DND-41 (cell line): ENCODE data around the gene SLC6A18.

ENCODE experiments used
- EZH2 ChIP-seq: IDR thresholded peaks from 3 replicates; pipeline ENCODE4 v1.6.1; 2012; ENCODE audit warnings: borderline replicate concordance, low read depth, mild to moderate bottlenecking, moderate library complexity, low read length, inconsistent platforms; ENCODE audit not compliant: severe bottlenecking
- TF ChIP-seq, protein P1 (sequence below): IDR thresholded peaks from 2 replicates; pipeline ENCODE4 v1.5.1; 2012; ENCODE audit warnings: borderline replicate concordance, low read length, moderate library complexity, mild to moderate bottlenecking; ENCODE audit not compliant: poor library complexity, severe bottlenecking; ENCODE audit errors: extremely low read depth

DNA sequence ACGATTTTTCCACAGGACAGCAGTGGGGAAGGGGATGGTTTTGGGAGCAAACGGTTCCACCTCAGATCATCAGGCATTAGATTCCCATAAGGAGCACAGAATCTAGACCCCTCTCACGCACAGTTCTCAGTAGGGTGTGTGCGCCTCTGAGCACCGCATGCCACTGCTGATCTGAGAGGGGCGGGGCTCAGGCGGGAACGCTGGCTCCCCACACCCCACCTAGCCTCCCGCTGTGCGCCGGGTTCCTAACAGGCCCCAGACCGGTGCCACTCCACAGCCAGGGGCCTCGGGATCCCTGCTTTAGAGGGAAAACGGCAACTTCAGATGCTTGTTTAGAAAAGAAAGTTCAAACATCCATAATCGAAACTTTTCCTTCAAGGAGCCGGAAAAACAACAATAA lies 49.3 kb downstream of the SLC6A18 start:
- TF ChIP-seq, protein P1, sequence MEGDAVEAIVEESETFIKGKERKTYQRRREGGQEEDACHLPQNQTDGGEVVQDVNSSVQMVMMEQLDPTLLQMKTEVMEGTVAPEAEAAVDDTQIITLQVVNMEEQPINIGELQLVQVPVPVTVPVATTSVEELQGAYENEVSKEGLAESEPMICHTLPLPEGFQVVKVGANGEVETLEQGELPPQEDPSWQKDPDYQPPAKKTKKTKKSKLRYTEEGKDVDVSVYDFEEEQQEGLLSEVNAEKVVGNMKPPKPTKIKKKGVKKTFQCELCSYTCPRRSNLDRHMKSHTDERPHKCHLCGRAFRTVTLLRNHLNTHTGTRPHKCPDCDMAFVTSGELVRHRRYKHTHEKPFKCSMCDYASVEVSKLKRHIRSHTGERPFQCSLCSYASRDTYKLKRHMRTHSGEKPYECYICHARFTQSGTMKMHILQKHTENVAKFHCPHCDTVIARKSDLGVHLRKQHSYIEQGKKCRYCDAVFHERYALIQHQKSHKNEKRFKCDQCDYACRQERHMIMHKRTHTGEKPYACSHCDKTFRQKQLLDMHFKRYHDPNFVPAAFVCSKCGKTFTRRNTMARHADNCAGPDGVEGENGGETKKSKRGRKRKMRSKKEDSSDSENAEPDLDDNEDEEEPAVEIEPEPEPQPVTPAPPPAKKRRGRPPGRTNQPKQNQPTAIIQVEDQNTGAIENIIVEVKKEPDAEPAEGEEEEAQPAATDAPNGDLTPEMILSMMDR = no peak
- no peak for TF ChIP-seq EZH2
